HG03521 (cell line): ENCODE measurements around the gene FZD4.
"Not testable (repeated sequence)": the region's sequence is repeated elsewhere in the genome, so short reads cannot be mapped to it uniquely, and the experiment has no call there.

Experiments
- ATAC-seq: cut with Tn5 transposase; IDR thresholded peaks from one replicate; pipeline ENCODE4 v1.9.1; 2021; ENCODE audit warnings: mild to moderate bottlenecking, moderate library complexity; ENCODE audit not compliant: unreplicated experiment

FZD4 gene

GRCh38 chr11:86916330-86916729, 38.9 kb downstream of the FZD4 start:
- ATAC-seq, result no peak

- not testable (repeated sequence) for ATAC-seq
Observed at GRCh38 chr11:86915850-86916249, 39.3 kb downstream of the FZD4 start.

- ATAC-seq, result no peak
Observed at GRCh38 chr11:86914865-86915519, 40.2 kb downstream of the FZD4 start.

- no peak for ATAC-seq
Observed at GRCh38 chr11:86912238-86912637, 43.0 kb downstream of the FZD4 start.

GRCh38 chr11:86910592-86910991, 44.6 kb downstream of the FZD4 start:
- ATAC-seq, result no peak

GRCh38 chr11:86906198-86906597, 49.0 kb downstream of the FZD4 start:
- ATAC-seq, result no peak

GRCh38 chr11:86905252-86905651, 49.9 kb downstream of the FZD4 start:
- no peak for ATAC-seq

- no peak for ATAC-seq
Observed at GRCh38 chr11:86904001-86904400, 51.2 kb downstream of the FZD4 start.

GRCh38 chr11:86902345-86902744, 52.9 kb downstream of the FZD4 start:
- no peak for ATAC-seq

- ATAC-seq, result no peak
Observed at GRCh38 chr11:86901599-86901998, 53.6 kb downstream of the FZD4 start.

GRCh38 chr11:86900162-86900561, 55.0 kb downstream of the FZD4 start:
- ATAC-seq, result no peak

- no peak for ATAC-seq
Observed at GRCh38 chr11:86898689-86899088, 56.5 kb downstream of the FZD4 start.

GRCh38 chr11:86896441-86896841, 58.8 kb downstream of the FZD4 start:
- ATAC-seq, result no peak
